ENCODE results near the gene SOX5. TPM values are rescaled to one million over a fixed set of nuclear protein-coding genes. Genes with fewer than 3 reads are reported as not detected.

The SOX5 gene
- total RNA-seq, 1 experiment from 2014 or later, result 0.52 TPM

GRCh38 chr12:23950210-23950774 lies 822 bp upstream of the SOX5 start (continued):
- TF ChIP-seq EZH2phosphoT487 (IDR thresholded peaks at IDR 0.05; ENCODE audit: borderline replicate concordance) (no peak), POLR2AphosphoS5 (IDR thresholded peaks at IDR 0.05; ENCODE audit: low read depth, low read length) (no peak), JUND (IDR thresholded peaks at IDR 0.05) (no peak), TCF7L2 (IDR thresholded peaks at IDR 0.05; ENCODE audit: borderline replicate concordance, extremely low read depth, insufficient read depth, insufficient read length) (no peak), SRF (IDR thresholded peaks at IDR 0.05; ENCODE audit: low read depth) (no peak)

GRCh38 chr12:23948291-23948690 lies 1.2 kb downstream of the SOX5 start:
- BruUV-seq (replicated peaks), result no TSS peak
- intact Hi-C loops (cut with micrococcal nuclease), result no loop called here
- no peak overlapping the region for H3K4me3 ChIP-seq (replicated peaks in 1 of 2; ENCODE audit: low read depth in 1 of 2, low read length in 2 of 2)
- no peak for DNase-seq (ENCODE audit: low read depth, low spot score)
- CTCF ChIA-PET, result no interaction called here
- POLR2A ChIA-PET, result no interaction called here
- H3K9ac ChIP-seq (ENCODE audit: low read length), result no peak overlapping the region
- H3K9me2 ChIP-seq (ENCODE audit: insufficient read depth), result no peaks in the 10 kb centered on the region
- TF ChIP-seq, protein P1, sequence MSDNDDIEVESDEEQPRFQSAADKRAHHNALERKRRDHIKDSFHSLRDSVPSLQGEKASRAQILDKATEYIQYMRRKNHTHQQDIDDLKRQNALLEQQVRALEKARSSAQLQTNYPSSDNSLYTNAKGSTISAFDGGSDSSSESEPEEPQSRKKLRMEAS (IDR thresholded peaks at IDR 0.05), result no peak
- no peak for TF ChIP-seq ELF1 (IDR thresholded peaks at IDR 0.05; ENCODE audit: borderline replicate concordance, low read depth)
- TF ChIP-seq POLR2AphosphoS5 (IDR thresholded peaks at IDR 0.05; ENCODE audit: low read depth, low read length), result no peak
- TF ChIP-seq ZFX (IDR thresholded peaks at IDR 0.05), result no peak
- TF ChIP-seq RAD21 (IDR thresholded peaks at IDR 0.05; ENCODE audit: low read depth), result no peak
- no peak overlapping the region for H3K27ac ChIP-seq (ENCODE audit: low read depth, low read length)
- H3K36me3 ChIP-seq (ENCODE audit: control insufficient read depth in 1 of 2, insufficient read depth in 2 of 2, low read length in 2 of 2), result no peaks in the 10 kb centered on the region
- peaks cover 12 to 25% of the 10 kb centered on the region in 2 experiments; a peak in 3 of 4 replicates for H3K9me3 ChIP-seq (ENCODE audit: control insufficient read depth in 1 of 2, insufficient read depth in 1 of 2, low read depth in 1 of 2, low read length in 2 of 2)
- ATAC-seq, result no peak
- H3K27me3 ChIP-seq (ENCODE audit: insufficient read depth, low read length), result no peaks in the 10 kb centered on the region
- RAD21 ChIA-PET (ENCODE audit: low non-redundant PET in 1 of 2, low total read pairs in 2 of 2, uncharacterized antibody in 2 of 2, unreplicated experiment in 2 of 2), result no interaction called here
- H3K4me1 ChIP-seq (ENCODE audit: control insufficient read depth in 1 of 2, insufficient read depth in 2 of 2, low read length in 2 of 2), result no peaks in the 10 kb centered on the region
- no peaks in the 10 kb centered on the region for H3K79me2 ChIP-seq (ENCODE audit: insufficient read depth, low read length)
- H4K20me1 ChIP-seq (ENCODE audit: insufficient read depth), result no peaks in the 10 kb centered on the region
- no peak overlapping the region for H2AFZ ChIP-seq (ENCODE audit: low read depth, low read length, poor library complexity, severe bottlenecking)
- H3K4me2 ChIP-seq (ENCODE audit: low read length), result no peak overlapping the region

DNA sequence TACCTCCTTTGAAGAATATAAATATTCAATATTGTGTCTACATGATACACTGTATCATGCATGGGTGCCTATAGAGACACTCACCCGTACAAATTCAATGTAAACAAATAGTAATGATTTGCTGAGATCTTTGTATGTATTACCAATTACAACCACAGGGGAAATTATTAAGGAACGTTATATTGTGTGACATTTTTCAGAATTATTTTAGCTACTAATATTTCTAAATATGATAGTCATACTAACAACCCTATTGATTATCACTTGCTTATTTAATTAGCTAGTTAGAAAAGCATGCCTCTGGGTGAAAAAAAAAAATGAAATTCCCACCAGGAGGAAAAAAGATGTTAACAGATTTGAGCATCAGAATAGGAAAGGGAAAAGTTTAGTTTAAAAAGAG lies 2.1 kb downstream of the SOX5 start:
- ChIA-PET RAD21 (ENCODE audit: low non-redundant PET in 1 of 2, low total read pairs in 2 of 2, uncharacterized antibody in 2 of 2, unreplicated experiment in 2 of 2) (no interaction called here), CTCF (no interaction called here), POLR2A (no interaction called here)
- ATAC-seq (no peak), DNase-seq (ENCODE audit: low read depth, low spot score) (no peak)
- Histone ChIP-seq H3K27ac (ENCODE audit: low read depth, low read length) (no peak overlapping the region), H2AFZ (ENCODE audit: low read depth, low read length, poor library complexity, severe bottlenecking) (no peak overlapping the region), H4K20me1 (ENCODE audit: insufficient read depth) (no peaks in the 10 kb centered on the region), H3K79me2 (ENCODE audit: insufficient read depth, low read length) (no peaks in the 10 kb centered on the region), H3K9ac (ENCODE audit: low read length) (no peak overlapping the region), H3K9me2 (ENCODE audit: insufficient read depth) (no peaks in the 10 kb centered on the region), H3K27me3 (ENCODE audit: insufficient read depth, low read length) (no peaks in the 10 kb centered on the region), H3K4me1 (ENCODE audit: control insufficient read depth in 1 of 2, insufficient read depth in 2 of 2, low read length in 2 of 2) (no peaks in the 10 kb centered on the region), H3K36me3 (ENCODE audit: control insufficient read depth in 1 of 2, insufficient read depth in 2 of 2, low read length in 2 of 2) (no peaks in the 10 kb centered on the region), H3K4me2 (ENCODE audit: low read length) (no peak overlapping the region), H3K4me3 (replicated peaks in 1 of 2; ENCODE audit: low read depth in 1 of 2, low read length in 2 of 2) (no peak overlapping the region), H3K9me3 (ENCODE audit: control insufficient read depth in 1 of 2, insufficient read depth in 1 of 2, low read depth in 1 of 2, low read length in 2 of 2) (peaks cover 12 to 27% of the 10 kb centered on the region in 2 experiments; a peak in 3 of 4 replicates)
- intact Hi-C loops (cut with micrococcal nuclease), result no loop called here
- no TSS peak for BruUV-seq (replicated peaks)
- TF ChIP-seq CEBPB (IDR thresholded peaks at IDR 0.05; ENCODE audit: low read depth) (no peak), ZNF274 (IDR thresholded peaks at IDR 0.05; ENCODE audit: low read depth, low read length) (no peak), ZFX (IDR thresholded peaks at IDR 0.05) (no peak), CTCF (IDR thresholded peaks at IDR 0.05 in 2 of 3, conservative IDR thresholded peaks at IDR 0.05 in 1 of 3; ENCODE audit: borderline replicate concordance in 1 of 3, insufficient read depth in 1 of 3, low read depth in 2 of 3, low read length in 2 of 3) (no peak), FOSL1 (IDR thresholded peaks at IDR 0.05; ENCODE audit: low read depth) (no peak), JUND (IDR thresholded peaks at IDR 0.05) (no peak), SRF (IDR thresholded peaks at IDR 0.05; ENCODE audit: low read depth) (no peak), RAD21 (IDR thresholded peaks at IDR 0.05; ENCODE audit: low read depth) (no peak), YY1 (IDR thresholded peaks at IDR 0.05; ENCODE audit: extremely low read depth, insufficient replicate concordance, low read depth, low read length) (no peak), CBX3 (IDR thresholded peaks at IDR 0.05; ENCODE audit: low read depth) (no peak), SP1 (IDR thresholded peaks at IDR 0.05; ENCODE audit: low read depth) (no peak), EZH2 (IDR thresholded peaks at IDR 0.05) (no peak), POLR2A (IDR thresholded peaks at IDR 0.05; ENCODE audit: borderline replicate concordance, extremely low read depth, insufficient read depth, insufficient read length) (no peak)
- TF ChIP-seq, protein P2, sequence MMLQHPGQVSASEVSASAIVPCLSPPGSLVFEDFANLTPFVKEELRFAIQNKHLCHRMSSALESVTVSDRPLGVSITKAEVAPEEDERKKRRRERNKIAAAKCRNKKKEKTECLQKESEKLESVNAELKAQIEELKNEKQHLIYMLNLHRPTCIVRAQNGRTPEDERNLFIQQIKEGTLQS (IDR thresholded peaks at IDR 0.05), result no peak
